Immature natural killer cell (primary cell): ENCODE measurements around the gene MYL9. TPM values are rescaled to one million over a fixed set of nuclear protein-coding genes. Genes with fewer than 3 reads are reported as not detected.
"Not testable (repeated sequence)": the region's sequence is repeated elsewhere in the genome, so short reads cannot be mapped to it uniquely, and the experiment has no call there.

ENCODE experiments used
- DNase-seq, 3 donors: peaks; one replicate each; pipeline ENCODE4 v3.0.0; 2022; ENCODE audit warnings: mixed read lengths in 1 of 3
- H3K27ac Mint-ChIP-seq, 6 donors: one replicate each; pipeline ENCODE4 v1.8.0; 2020; ENCODE audit warnings: mixed read lengths in 6 of 6, mild to moderate bottlenecking in 5 of 6, inconsistent platforms in 4 of 6, moderate library complexity in 3 of 6
- H3K27me3 Mint-ChIP-seq, 3 donors: one replicate each; pipeline ENCODE4 v1.8.0; 2020 to 2021; ENCODE audit warnings: low read depth in 3 of 3, mild to moderate bottlenecking in 3 of 3, mixed read lengths in 3 of 3, moderate library complexity in 3 of 3, inconsistent platforms in 1 of 3
- H3K36me3 Mint-ChIP-seq, 3 donors: one replicate each; pipeline ENCODE4 v1.8.0; 2020; ENCODE audit warnings: mixed read lengths in 3 of 3, inconsistent platforms in 2 of 3, mild to moderate bottlenecking in 2 of 3
- H3K4me1 Mint-ChIP-seq, 2 donors: one replicate each; pipeline ENCODE4 v1.8.0; 2020; ENCODE audit warnings: inconsistent platforms in 2 of 2, mild to moderate bottlenecking in 2 of 2, mixed read lengths in 2 of 2, moderate library complexity in 1 of 2
- H3K4me3 Mint-ChIP-seq, 5 donors: one replicate each; pipeline ENCODE4 v1.8.0; 2020; ENCODE audit warnings: mild to moderate bottlenecking in 5 of 5, mixed read lengths in 5 of 5, inconsistent platforms in 3 of 5, moderate library complexity in 3 of 5
- H3K9me3 Mint-ChIP-seq, 6 donors: one replicate each; pipeline ENCODE4 v1.8.0; 2020; ENCODE audit warnings: mild to moderate bottlenecking in 6 of 6, mixed read lengths in 6 of 6, inconsistent platforms in 4 of 6, moderate library complexity in 3 of 6
- polyA plus RNA-seq, 3 donors: library from polyadenylated mRNA; unstranded; fragments of 300-500 nt; fragmentation: Illumina TruSeq; gene quantifications; one replicate each; pipeline ENCODE4 v1.2.3, GENCODE V29; 2021

MYL9 gene
- polyA plus RNA-seq, 3 donors from 2014 or later, result 0.10 to 2.7 (median 0.48) TPM

- H3K4me1 Mint-ChIP-seq, result no peaks in the 10 kb centered on the region
- no peak overlapping the region for H3K27ac Mint-ChIP-seq
- peaks cover 2 to 3% (median 2%) of the 10 kb centered on the region in 3 donors for H3K27me3 Mint-ChIP-seq
- H3K36me3 Mint-ChIP-seq, result no peaks in the 10 kb centered on the region
- H3K9me3 Mint-ChIP-seq, result no peaks in the 10 kb centered on the region
- H3K4me3 Mint-ChIP-seq, result no peak overlapping the region
- DNase-seq, result no peak
These were observed 7.6 kb downstream of the MYL9 start for GRCh38 chr20:36548704-36549627.

- no peaks in the 10 kb centered on the region for H3K36me3 Mint-ChIP-seq
- no peaks in the 10 kb centered on the region for H3K4me1 Mint-ChIP-seq
- no peak overlapping the region for H3K27ac Mint-ChIP-seq
- H3K9me3 Mint-ChIP-seq, result no peaks in the 10 kb centered on the region
- H3K4me3 Mint-ChIP-seq, result no peak overlapping the region
- DNase-seq, result no peak
- peaks cover 2 to 3% (median 2%) of the 10 kb centered on the region in 3 donors for H3K27me3 Mint-ChIP-seq
These were observed 8.3 kb downstream of the MYL9 start for GRCh38 chr20:36549628-36549941.

- no peaks in the 10 kb centered on the region for H3K9me3 Mint-ChIP-seq
- no peaks in the 10 kb centered on the region for H3K4me1 Mint-ChIP-seq
- no peak overlapping the region for H3K27ac Mint-ChIP-seq
- peaks cover 0 to 3% (median 2%) of the 10 kb centered on the region in 3 donors for H3K27me3 Mint-ChIP-seq
- H3K36me3 Mint-ChIP-seq, result no peaks in the 10 kb centered on the region
- no peak for DNase-seq
- no peak overlapping the region for H3K4me3 Mint-ChIP-seq
These were observed 8.8 kb downstream of the MYL9 start for GRCh38 chr20:36549942-36550789.

GRCh38 chr20:36550790-36551299 lies 9.5 kb downstream of the MYL9 start:
- Mint-ChIP-seq H3K27ac (no peak overlapping the region), H3K4me1 (no peaks in the 10 kb centered on the region), H3K9me3 (no peaks in the 10 kb centered on the region), H3K27me3 (peaks cover 0 to 3% (median 2%) of the 10 kb centered on the region in 3 donors), H3K36me3 (no peaks in the 10 kb centered on the region), H3K4me3 (no peak overlapping the region)
- no peak for DNase-seq

GRCh38 chr20:36555248-36555647 lies 13.9 kb downstream of the MYL9 start:
- H3K27me3 Mint-ChIP-seq, result peaks cover 0 to 3% (median 0%) of the 10 kb centered on the region in 3 donors
- H3K9me3 Mint-ChIP-seq, result no peaks in the 10 kb centered on the region

GRCh38 chr20:36562724-36563123 lies 21.4 kb downstream of the MYL9 start:
- Mint-ChIP-seq H3K27me3 (peaks cover 19 to 37% (median 32%) of the 10 kb centered on the region in 3 donors), H3K4me1 (peaks cover 25 to 29% of the 10 kb centered on the region in 2 donors), H3K27ac (peak overlapping the region in 5 of 6 donors; percentile 17 to 100 (median 95)), H3K36me3 (peaks cover 0 to 4% (median 0%) of the 10 kb centered on the region in 3 donors), H3K9me3 (peaks cover 10 to 27% (median 23%) of the 10 kb centered on the region in 6 donors), H3K4me3 (peak overlapping the region in 1 of 5 donors; percentile 13)
- no peak for DNase-seq

More at GRCh38 chr20:36555248-36555647, 13.9 kb downstream of the MYL9 start:
- Mint-ChIP-seq H3K36me3 (no peaks in the 10 kb centered on the region), H3K27ac (no peak overlapping the region), H3K4me1 (peaks cover 7 to 9% of the 10 kb centered on the region in 2 donors), H3K4me3 (no peak overlapping the region)
- no peak for DNase-seq

GRCh38 chr20:36563374-36563773 lies 22.1 kb downstream of the MYL9 start:
- H3K9me3 Mint-ChIP-seq, result peaks cover 10 to 27% (median 23%) of the 10 kb centered on the region in 6 donors
- H3K4me3 Mint-ChIP-seq, result peak overlapping the region in 3 of 5 donors; percentile 35 to 73 (median 40)
- peaks cover 25 to 29% of the 10 kb centered on the region in 2 donors for H3K4me1 Mint-ChIP-seq
- peaks cover 0 to 4% (median 0%) of the 10 kb centered on the region in 3 donors for H3K36me3 Mint-ChIP-seq
- peak overlapping the region; percentile 88 to 100 (median 96) for H3K27ac Mint-ChIP-seq
- peaks cover 19 to 37% (median 32%) of the 10 kb centered on the region in 3 donors for H3K27me3 Mint-ChIP-seq
- no peak for DNase-seq

- H3K36me3 Mint-ChIP-seq, result not testable (repeated sequence)
- H3K4me3 Mint-ChIP-seq, result peak overlapping the region; percentile 10 to 73 (median 57)
- H3K27me3 Mint-ChIP-seq, result peaks cover 19 to 37% (median 32%) of the 10 kb centered on the region in 3 donors
- H3K4me1 Mint-ChIP-seq, result peaks cover 25 to 29% of the 10 kb centered on the region in 2 donors
- peaks cover 10 to 27% (median 23%) of the 10 kb centered on the region in 6 donors for H3K9me3 Mint-ChIP-seq
- peak overlapping the region; percentile 88 to 100 (median 96) for H3K27ac Mint-ChIP-seq
- peak; percentile 76 to 84 (median 83) for DNase-seq
These were observed 22.9 kb downstream of the MYL9 start for GRCh38 chr20:36564078-36564725.

- Mint-ChIP-seq H3K27ac (peak overlapping the region; percentile 83 to 97 (median 94)), H3K4me3 (peak overlapping the region; percentile 36 to 69 (median 44)), H3K4me1 (peaks cover 25 to 29% of the 10 kb centered on the region in 2 donors), H3K27me3 (peaks cover 19 to 37% (median 32%) of the 10 kb centered on the region in 3 donors), H3K9me3 (peaks cover 10 to 27% (median 23%) of the 10 kb centered on the region in 6 donors)
- DNase-seq, result peak; percentile 84 to 88 (median 87)
- H3K36me3 Mint-ChIP-seq, result not testable (repeated sequence)
These were observed 23.4 kb downstream of the MYL9 start for GRCh38 chr20:36564726-36565121.

- Mint-ChIP-seq H3K9me3 (peaks cover 10 to 27% (median 23%) of the 10 kb centered on the region in 6 donors), H3K27ac (peak overlapping the region; percentile 83 to 97 (median 94)), H3K4me3 (no peak overlapping the region), H3K4me1 (peaks cover 25 to 29% of the 10 kb centered on the region in 2 donors), H3K36me3 (peaks cover 0 to 4% (median 0%) of the 10 kb centered on the region in 3 donors), H3K27me3 (peaks cover 19 to 37% (median 32%) of the 10 kb centered on the region in 3 donors)
- DNase-seq, result no peak
These were observed 24.2 kb downstream of the MYL9 start for GRCh38 chr20:36565520-36565919.

- Mint-ChIP-seq H3K4me1 (peaks cover 21 to 23% of the 10 kb centered on the region in 2 donors), H3K4me3 (no peak overlapping the region), H3K9me3 (peaks cover under 1 to 8% (median 5%) of the 10 kb centered on the region in 6 donors), H3K36me3 (no peaks in the 10 kb centered on the region), H3K27me3 (peaks cover 11 to 28% (median 20%) of the 10 kb centered on the region in 3 donors), H3K27ac (peak overlapping the region; percentile 12 to 66 (median 37))
- DNase-seq, result no peak
These were observed 28.6 kb downstream of the MYL9 start for GRCh38 chr20:36569847-36570429.

GRCh38 chr20:36571564-36572504 lies 30.5 kb downstream of the MYL9 start:
- Mint-ChIP-seq H3K4me1 (peaks cover 27 to 31% of the 10 kb centered on the region in 2 donors), H3K27me3 (peaks cover 9 to 24% (median 17%) of the 10 kb centered on the region in 3 donors), H3K27ac (peak overlapping the region; percentile 91 to 99 (median 96)), H3K4me3 (peak overlapping the region; percentile 84 to 90 (median 85)), H3K36me3 (no peaks in the 10 kb centered on the region), H3K9me3 (no peaks in the 10 kb centered on the region)
- DNase-seq, result no peak
